Glutamatergic neuron (in vitro differentiated cells): ENCODE measurements around the gene PRKCQ. TPM values are rescaled to one million over a fixed set of nuclear protein-coding genes. Genes with fewer than 3 reads are reported as not detected.

ENCODE experiments used
- DNase-seq: peaks from one replicate; pipeline ENCODE4 v3.0.0; 2022
- H3K27ac Mint-ChIP-seq: one replicate; pipeline ENCODE4 v1.8.0; 2020; ENCODE audit warnings: mild to moderate bottlenecking, mixed read lengths, inconsistent platforms; ENCODE audit not compliant: unreplicated experiment
- H3K27me3 Mint-ChIP-seq: one replicate; pipeline ENCODE4 v1.8.0; 2020; ENCODE audit warnings: mild to moderate bottlenecking, moderate library complexity, mixed read lengths, inconsistent platforms; ENCODE audit not compliant: unreplicated experiment
- H3K36me3 Mint-ChIP-seq: one replicate; pipeline ENCODE4 v1.8.0; 2020; ENCODE audit warnings: mild to moderate bottlenecking, mixed read lengths, inconsistent platforms; ENCODE audit not compliant: unreplicated experiment
- H3K4me1 Mint-ChIP-seq: one replicate; pipeline ENCODE4 v1.8.0; 2020; ENCODE audit warnings: mild to moderate bottlenecking, low read depth, mixed read lengths, inconsistent platforms; ENCODE audit not compliant: unreplicated experiment
- H3K4me3 Mint-ChIP-seq: one replicate; pipeline ENCODE4 v1.8.0; 2020; ENCODE audit warnings: mild to moderate bottlenecking, mixed read lengths, inconsistent platforms; ENCODE audit not compliant: unreplicated experiment
- H3K9me3 Mint-ChIP-seq: one replicate; pipeline ENCODE4 v1.8.0; 2020; ENCODE audit warnings: mild to moderate bottlenecking, moderate library complexity, mixed read lengths, inconsistent platforms; ENCODE audit not compliant: unreplicated experiment
- CTCF ChIP-seq: fragments of 200-600 bp; sonication (generic); IDR thresholded peaks from one replicate; pipeline ENCODE4 v1.5.0; 2021; ENCODE audit not compliant: partially characterized antibody, unreplicated experiment
- total RNA-seq: library from RNA; stranded (reverse); fragmentation: NEBNext Ultra II Directional; extraction: Animal tissue kit (Norgen Biotek cat#: 25700); gene quantifications from one replicate; pipeline ENCODE4 v1.2.1, GENCODE V29; 2021; ENCODE audit not compliant: unreplicated experiment

The PRKCQ gene
- total RNA-seq, 1 donor from 2014 or later, result 1.3 TPM

GRCh38 chr10:6567884-6568283, 12.2 kb downstream of the PRKCQ start:
- Mint-ChIP-seq H3K27me3 (peaks cover 4% of the 10 kb centered on the region), H3K9me3 (peaks cover 7% of the 10 kb centered on the region), H3K27ac (no peak overlapping the region), H3K36me3 (peaks cover 10% of the 10 kb centered on the region), H3K4me1 (peaks cover 19% of the 10 kb centered on the region), H3K4me3 (no peak overlapping the region)
- DNase-seq, result no peak
- TF ChIP-seq CTCF, result no peak

GRCh38 chr10:6567203-6567703, 12.8 kb downstream of the PRKCQ start:
- H3K9me3 Mint-ChIP-seq, result peaks cover 7% of the 10 kb centered on the region
- no peak overlapping the region for H3K27ac Mint-ChIP-seq
- TF ChIP-seq CTCF, result no peak
- DNase-seq, result no peak
- H3K4me1 Mint-ChIP-seq, result peaks cover 19% of the 10 kb centered on the region
- H3K36me3 Mint-ChIP-seq, result peaks cover 10% of the 10 kb centered on the region
- peaks cover 4% of the 10 kb centered on the region for H3K27me3 Mint-ChIP-seq
- H3K4me3 Mint-ChIP-seq, result no peak overlapping the region

GRCh38 chr10:6565588-6565987, 14.5 kb downstream of the PRKCQ start:
- H3K36me3 Mint-ChIP-seq, result peaks cover 10% of the 10 kb centered on the region
- peaks cover 3% of the 10 kb centered on the region for H3K9me3 Mint-ChIP-seq
- peaks cover 16% of the 10 kb centered on the region for H3K4me1 Mint-ChIP-seq
- TF ChIP-seq CTCF, result no peak
- no peak for DNase-seq
- peaks cover 4% of the 10 kb centered on the region for H3K27me3 Mint-ChIP-seq
- H3K27ac Mint-ChIP-seq, result no peak overlapping the region
- H3K4me3 Mint-ChIP-seq, result no peak overlapping the region

DNA sequence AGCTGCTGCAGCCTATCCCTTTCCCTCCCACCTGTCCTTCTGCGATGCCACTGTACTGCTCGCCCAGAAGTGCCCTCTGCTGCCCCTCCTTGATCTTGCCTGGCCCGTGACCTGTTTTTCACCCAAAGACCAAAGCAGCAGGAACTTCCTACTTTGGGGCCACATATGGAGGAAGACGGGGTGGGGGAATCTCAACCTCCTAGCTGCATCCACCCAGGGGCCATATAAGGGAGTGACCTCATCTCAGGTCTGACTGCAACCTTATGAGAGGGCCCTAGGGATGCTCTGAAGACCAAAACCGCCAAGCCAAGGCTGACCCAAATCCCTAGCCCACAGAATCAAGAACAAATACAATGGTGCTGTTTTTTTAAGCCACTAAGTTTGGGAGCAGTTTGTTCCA, 15.7 kb downstream of the PRKCQ start:
- DNase-seq, result no peak
- Mint-ChIP-seq H3K27me3 (peaks cover 4% of the 10 kb centered on the region), H3K36me3 (peaks cover 5% of the 10 kb centered on the region), H3K9me3 (peaks cover 3% of the 10 kb centered on the region), H3K4me1 (peaks cover 17% of the 10 kb centered on the region), H3K4me3 (no peak overlapping the region), H3K27ac (no peak overlapping the region)
- TF ChIP-seq CTCF, result no peak

DNA sequence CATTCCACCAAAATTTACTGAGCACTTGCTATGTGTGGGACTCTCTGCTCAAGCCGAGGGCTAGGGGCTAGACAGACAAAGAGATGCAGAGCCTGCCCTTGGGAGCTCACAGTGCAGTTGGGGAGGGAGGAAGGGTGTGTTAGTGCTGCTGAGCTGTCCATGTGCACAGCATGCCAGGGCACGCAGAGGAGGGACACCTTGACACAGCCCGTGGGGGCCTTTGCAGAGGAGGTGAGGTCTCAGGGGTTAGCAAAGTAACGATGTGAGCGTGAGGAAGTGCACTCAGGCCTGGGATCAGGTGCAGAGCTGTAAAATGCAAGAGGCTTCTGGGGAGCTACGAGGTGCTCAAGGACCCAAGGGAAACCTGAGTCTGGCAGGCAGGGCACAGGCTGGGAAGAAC, 16.3 kb downstream of the PRKCQ start:
- Mint-ChIP-seq H3K4me1 (peaks cover 20% of the 10 kb centered on the region), H3K27me3 (peaks cover 2% of the 10 kb centered on the region), H3K36me3 (no peaks in the 10 kb centered on the region), H3K4me3 (peak overlapping the region; percentile 21), H3K27ac (no peak overlapping the region), H3K9me3 (no peaks in the 10 kb centered on the region)
- no peak for DNase-seq
- no peak for TF ChIP-seq CTCF
